Ovary (tissue), 3 donors: ENCODE results near the gene SYAP1.

Experiments
- POLR2A ChIP-seq: fragments of 450-650 bp; IDR thresholded peaks from one replicate; pipeline ENCODE4 v1.6.1; 2017; ENCODE audit warnings: antibody characterized with exemption, mild to moderate bottlenecking, moderate library complexity
- TF ChIP-seq, protein P1 (sequence below), 3 donors: fragments of 450-650 bp in 2 of 3; fragments of 200-600 bp in 1 of 3; IDR thresholded peaks; one replicate each; pipeline versions ENCODE4 v1.5.1 to v1.8.0; 2016 to 2022; ENCODE audit warnings: antibody characterized with exemption in 3 of 3, mild to moderate bottlenecking in 1 of 3
- donor health status: DM: no; HTN: no; CAD: no.

DNA sequence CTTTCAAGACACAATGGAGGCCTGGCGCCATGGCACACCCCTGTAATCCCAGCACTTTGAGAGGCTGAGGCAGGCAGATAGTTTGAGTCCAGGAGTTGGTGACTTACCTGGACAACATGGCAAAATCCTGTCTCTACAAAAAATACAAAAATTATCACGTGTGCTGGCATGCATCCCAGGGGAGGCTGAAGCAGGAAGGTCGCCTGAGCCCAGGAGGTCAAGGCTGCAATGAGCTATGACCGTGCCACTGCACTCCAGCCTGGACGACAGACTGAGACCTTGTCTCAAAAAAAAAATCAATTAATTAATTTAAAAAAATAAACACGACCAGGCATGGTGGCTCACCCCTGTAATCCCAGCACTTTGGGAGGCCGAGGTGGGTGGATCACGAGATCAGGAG is 4.9 kb upstream of the SYAP1 start:
- no peak for TF ChIP-seq POLR2A
- TF ChIP-seq, protein P1, sequence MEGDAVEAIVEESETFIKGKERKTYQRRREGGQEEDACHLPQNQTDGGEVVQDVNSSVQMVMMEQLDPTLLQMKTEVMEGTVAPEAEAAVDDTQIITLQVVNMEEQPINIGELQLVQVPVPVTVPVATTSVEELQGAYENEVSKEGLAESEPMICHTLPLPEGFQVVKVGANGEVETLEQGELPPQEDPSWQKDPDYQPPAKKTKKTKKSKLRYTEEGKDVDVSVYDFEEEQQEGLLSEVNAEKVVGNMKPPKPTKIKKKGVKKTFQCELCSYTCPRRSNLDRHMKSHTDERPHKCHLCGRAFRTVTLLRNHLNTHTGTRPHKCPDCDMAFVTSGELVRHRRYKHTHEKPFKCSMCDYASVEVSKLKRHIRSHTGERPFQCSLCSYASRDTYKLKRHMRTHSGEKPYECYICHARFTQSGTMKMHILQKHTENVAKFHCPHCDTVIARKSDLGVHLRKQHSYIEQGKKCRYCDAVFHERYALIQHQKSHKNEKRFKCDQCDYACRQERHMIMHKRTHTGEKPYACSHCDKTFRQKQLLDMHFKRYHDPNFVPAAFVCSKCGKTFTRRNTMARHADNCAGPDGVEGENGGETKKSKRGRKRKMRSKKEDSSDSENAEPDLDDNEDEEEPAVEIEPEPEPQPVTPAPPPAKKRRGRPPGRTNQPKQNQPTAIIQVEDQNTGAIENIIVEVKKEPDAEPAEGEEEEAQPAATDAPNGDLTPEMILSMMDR (IDR thresholded peaks at IDR 0.05), result no peak
